Fibroblast of the aortic adventitia (primary cell): ENCODE results near the gene SDHAF3. TPM values are rescaled to one million over a fixed set of nuclear protein-coding genes. Genes with fewer than 3 reads are reported as not detected.
"Not testable (repeated sequence)": the region's sequence is repeated elsewhere in the genome, so short reads cannot be mapped to it uniquely, and the experiment has no call there.

ENCODE experiments used
- DNase-seq: peaks from one replicate; pipeline ENCODE4 v3.0.0-alpha.2; 2010; ENCODE audit warnings: low read depth
- H3K4me3 ChIP-seq: 2 replicates; pipeline ENCODE4 v1.5.1; 2011; ENCODE audit warnings: low read depth, mild to moderate bottlenecking, control low read depth, low read length, moderate library complexity
- CTCF ChIP-seq: IDR thresholded peaks from 2 replicates; pipeline ENCODE4 v1.5.1; 2011; ENCODE audit warnings: mild to moderate bottlenecking, low read length, control low read depth, inconsistent platforms; ENCODE audit not compliant: insufficient read depth
- total RNA-seq: library from RNA; depleted of rRNA; stranded (reverse); fragments of >200 nt; gene quantifications from 2 replicates; pipeline ENCODE4 v1.2.3, GENCODE V29; 2012; ENCODE audit warnings: low replicate concordance

Gene SDHAF3
- total RNA-seq, 1 donor, result 16.0 TPM

GRCh38 chr7:97145068-97145467, 27.6 kb downstream of the SDHAF3 start:
- peak; percentile 68 for DNase-seq
- no peak overlapping the region for H3K4me3 ChIP-seq
- peak; percentile 51 for TF ChIP-seq CTCF

- no peak overlapping the region for H3K4me3 ChIP-seq
- TF ChIP-seq CTCF, result no peak
- DNase-seq, result peak; percentile 32
These were observed 32.3 kb downstream of the SDHAF3 start for GRCh38 chr7:97149843-97150242.

GRCh38 chr7:97155897-97156418, 38.5 kb downstream of the SDHAF3 start:
- no peak overlapping the region for H3K4me3 ChIP-seq
- no peak for TF ChIP-seq CTCF
- DNase-seq, result no peak

- DNase-seq, H3K4me3 ChIP-seq: not testable (repeated sequence)
These were observed 42.5 kb downstream of the SDHAF3 start for GRCh38 chr7:97159984-97160383.

GRCh38 chr7:97161609-97162008, 44.1 kb downstream of the SDHAF3 start:
- not testable (repeated sequence) for DNase-seq

GRCh38 chr7:97166308-97166707, 48.8 kb downstream of the SDHAF3 start:
- no peak for TF ChIP-seq CTCF
- no peak overlapping the region for H3K4me3 ChIP-seq
- no peak for DNase-seq

More at GRCh38 chr7:97161609-97162008, 44.1 kb downstream of the SDHAF3 start:
- H3K4me3 ChIP-seq, result not testable (repeated sequence)

- no peak overlapping the region for H3K4me3 ChIP-seq
- no peak for TF ChIP-seq CTCF
- DNase-seq, result no peak
These were observed 49.7 kb downstream of the SDHAF3 start for GRCh38 chr7:97167176-97167575.

- TF ChIP-seq CTCF, result no peak
- no peak for DNase-seq
- H3K4me3 ChIP-seq, result no peak overlapping the region
These were observed 50.3 kb downstream of the SDHAF3 start for GRCh38 chr7:97167749-97168148.
